Tongue (tissue), 2 donors: Measurements from ENCODE around the gene CD82. TPM values are rescaled to one million over a fixed set of nuclear protein-coding genes. Genes with fewer than 3 reads are reported as not detected.
"Not testable (repeated sequence)": the region's sequence is repeated elsewhere in the genome, so short reads cannot be mapped to it uniquely, and the experiment has no call there.

Experiments used
- DNase-seq: peaks from one replicate; pipeline ENCODE4 v3.0.0-alpha.2; 2015
- total RNA-seq: library from RNA; depleted of rRNA; stranded (reverse); fragments of >200 nt; gene quantifications from one replicate; pipeline ENCODE4 v1.2.3, GENCODE V29; 2014

Gene CD82
- total RNA-seq, 1 donor from 2014 or later = 90.9 TPM

DNA sequence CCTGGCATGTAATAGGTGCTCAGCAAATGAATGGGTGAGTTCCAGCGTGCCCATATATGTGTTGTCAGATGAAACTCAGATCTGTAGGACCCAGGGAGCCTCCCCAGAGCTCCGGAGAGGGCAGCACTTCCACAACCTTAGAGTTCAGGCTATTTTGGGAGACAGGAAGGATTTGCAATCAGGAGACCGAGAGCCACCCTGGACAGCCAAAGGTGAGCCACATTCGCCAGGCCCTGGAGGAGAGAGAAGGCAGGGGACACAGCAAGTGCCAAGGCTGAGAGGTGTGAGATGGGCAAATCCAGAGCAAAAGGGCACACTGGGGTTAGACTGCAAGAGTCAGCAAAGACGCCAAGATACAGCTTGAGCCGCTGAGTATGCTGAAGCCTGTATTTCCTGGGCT, 66.4 kb downstream of the CD82 start:
- no peak for DNase-seq

DNA sequence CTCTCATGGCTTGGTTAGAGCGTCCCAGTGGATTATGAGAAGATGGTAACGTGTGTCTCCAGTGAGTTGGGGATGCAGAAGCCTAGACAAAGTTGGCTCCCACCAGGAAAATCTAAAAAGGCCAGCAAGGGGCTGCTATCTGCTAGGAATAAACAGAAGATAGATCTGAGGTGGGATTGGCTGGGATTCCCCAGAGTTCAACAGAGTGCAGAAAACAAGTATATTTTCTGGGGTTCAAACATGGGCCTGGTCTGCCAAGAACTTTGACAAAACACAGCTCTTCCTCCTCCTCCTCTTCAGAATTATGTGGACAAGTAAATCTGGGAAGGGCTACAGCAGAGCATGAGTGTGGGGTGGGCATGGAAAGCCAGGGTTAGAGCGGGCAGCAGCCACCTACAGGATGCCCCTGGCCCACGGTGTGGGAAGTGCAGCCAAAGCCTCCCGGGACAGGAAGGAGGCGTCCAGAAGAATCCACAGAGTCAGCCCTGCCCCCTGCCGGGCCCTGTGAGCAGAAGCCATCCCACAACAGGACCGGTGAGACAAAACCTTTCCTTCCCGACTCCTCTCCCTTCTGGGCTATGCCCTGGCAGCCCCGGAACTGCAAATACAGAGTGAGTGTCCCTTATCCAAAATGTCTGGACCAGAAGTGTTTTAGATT, 67.1 kb downstream of the CD82 start:
- DNase-seq = no peak

GRCh38 chr11:44633641-44634040, 68.2 kb downstream of the CD82 start:
- no peak for DNase-seq

GRCh38 chr11:44634401-44635281, 69.2 kb downstream of the CD82 start:
- DNase-seq = peak; percentile 80

- DNase-seq = no peak
Measured at GRCh38 chr11:44637487-44637886, 72.0 kb downstream of the CD82 start.

- DNase-seq = no peak
Measured at GRCh38 chr11:44638032-44638431, 72.6 kb downstream of the CD82 start.

- DNase-seq = no peak
Measured at GRCh38 chr11:44643217-44643616, 77.8 kb downstream of the CD82 start.

DNA sequence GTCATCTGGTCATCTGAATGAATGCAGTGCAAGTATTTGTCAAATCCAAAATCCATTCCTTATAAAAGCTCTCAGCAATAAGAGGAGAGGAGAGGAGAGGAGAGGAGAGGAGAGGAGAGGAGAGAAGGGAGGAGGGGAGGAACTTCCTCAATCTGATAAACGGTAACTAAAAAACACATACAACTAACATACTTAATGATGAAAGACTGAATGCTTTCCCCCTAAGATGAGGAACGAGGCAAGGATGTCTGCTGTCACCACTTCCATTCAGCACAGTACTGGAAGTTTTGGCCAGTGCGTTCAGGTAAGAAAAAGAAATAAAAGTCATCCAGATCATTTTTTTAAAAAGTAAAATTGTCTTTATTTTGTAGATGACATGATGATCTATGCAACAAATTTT, 80.4 kb downstream of the CD82 start:
- DNase-seq = no peak

- DNase-seq = not testable (repeated sequence)
Measured at GRCh38 chr11:44647255-44647955, 81.9 kb downstream of the CD82 start.

GRCh38 chr11:44648109-44648508, 82.6 kb downstream of the CD82 start:
- DNase-seq = no peak

DNA sequence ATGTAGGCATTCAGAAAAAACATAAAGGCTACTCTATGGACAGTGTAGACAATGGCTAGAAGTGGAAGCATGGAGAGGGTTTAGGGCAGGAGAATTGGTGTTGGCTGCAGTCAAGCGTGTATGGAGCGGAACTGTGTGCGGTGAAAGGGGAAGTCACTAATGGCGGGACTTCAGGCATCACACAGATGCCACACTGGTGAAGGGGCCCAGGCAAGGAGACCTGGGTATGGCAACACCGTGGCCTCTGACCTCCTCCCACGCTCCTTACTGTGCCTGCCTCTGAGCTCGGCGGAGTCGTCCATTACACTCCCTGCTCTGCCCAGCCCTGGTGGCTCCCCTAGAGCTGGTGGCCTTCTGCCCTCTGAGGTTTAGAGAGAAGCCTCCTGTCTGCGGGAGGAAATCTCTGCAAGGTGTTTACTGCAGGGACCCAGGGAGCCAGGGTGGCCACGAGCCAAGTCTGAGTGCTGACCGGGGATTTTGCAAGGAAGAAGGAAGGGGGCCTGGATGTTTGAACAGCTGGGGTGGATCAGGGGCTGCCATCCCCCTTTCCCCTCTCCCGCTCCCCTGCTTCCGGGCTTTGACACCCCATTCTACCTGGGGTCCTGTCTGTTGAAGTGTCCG, 86.2 kb downstream of the CD82 start:
- DNase-seq = no peak

GRCh38 chr11:44652901-44653644, 87.6 kb downstream of the CD82 start:
- no peak for DNase-seq

- DNase-seq = no peak
Measured at GRCh38 chr11:44654057-44654456, 88.6 kb downstream of the CD82 start.

GRCh38 chr11:44654596-44654995, 89.1 kb downstream of the CD82 start:
- no peak for DNase-seq

DNA sequence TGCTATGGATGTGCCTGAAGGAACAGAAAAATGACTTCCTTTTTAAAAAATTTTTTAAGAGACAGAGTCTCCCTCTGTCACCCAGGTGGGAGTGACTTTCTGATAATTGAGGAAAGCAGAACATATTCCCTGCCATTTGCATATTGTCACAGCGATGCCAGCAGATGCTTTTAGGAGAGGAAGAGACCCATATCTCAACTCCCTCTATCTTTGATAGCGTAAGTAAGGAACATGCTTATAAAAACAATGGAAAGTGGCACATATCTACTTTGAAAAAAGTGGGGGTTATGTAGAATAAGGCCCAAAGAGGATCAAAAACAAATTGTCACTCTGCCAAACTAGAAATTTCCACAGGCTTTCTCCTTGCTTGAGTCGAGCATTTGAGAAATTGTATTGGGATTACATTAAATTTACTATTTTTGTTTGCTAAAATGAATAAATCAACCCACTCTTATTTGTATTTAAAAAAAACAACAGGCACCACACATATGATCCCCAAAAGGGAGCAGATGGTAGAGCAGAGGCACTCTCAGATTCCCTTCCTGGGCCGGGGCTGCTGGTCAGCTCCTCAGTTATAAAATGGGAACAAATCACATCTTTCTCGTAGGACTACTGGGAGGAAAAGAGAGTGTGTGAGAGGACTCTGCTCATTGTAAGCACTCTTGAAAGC, 92.5 kb downstream of the CD82 start:
- DNase-seq = no peak

- DNase-seq = no peak
Measured at GRCh38 chr11:44658506-44658850, 93.0 kb downstream of the CD82 start.

- DNase-seq = peak; percentile 73
Measured at GRCh38 chr11:44659641-44660040, 94.2 kb downstream of the CD82 start.

DNA sequence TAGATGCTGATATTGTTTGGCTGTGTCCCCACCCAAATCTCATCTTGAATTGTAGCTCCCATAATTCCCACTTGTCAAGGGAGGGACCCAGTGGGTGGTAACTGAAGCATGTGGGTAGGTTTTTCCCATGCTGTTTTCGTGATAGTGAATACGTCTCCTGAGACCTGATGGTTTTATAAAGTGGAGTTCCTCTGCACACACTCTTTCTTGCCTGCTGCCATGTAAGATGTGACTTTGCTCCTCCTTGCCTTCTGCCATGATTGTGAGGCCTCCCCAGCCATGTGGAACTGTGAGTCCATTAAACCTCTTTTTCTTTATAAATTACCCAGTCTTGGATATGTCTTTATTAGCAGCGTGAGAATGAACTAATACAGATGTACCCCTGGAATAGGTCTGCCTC, 95.1 kb downstream of the CD82 start:
- DNase-seq = not testable (repeated sequence)

DNA sequence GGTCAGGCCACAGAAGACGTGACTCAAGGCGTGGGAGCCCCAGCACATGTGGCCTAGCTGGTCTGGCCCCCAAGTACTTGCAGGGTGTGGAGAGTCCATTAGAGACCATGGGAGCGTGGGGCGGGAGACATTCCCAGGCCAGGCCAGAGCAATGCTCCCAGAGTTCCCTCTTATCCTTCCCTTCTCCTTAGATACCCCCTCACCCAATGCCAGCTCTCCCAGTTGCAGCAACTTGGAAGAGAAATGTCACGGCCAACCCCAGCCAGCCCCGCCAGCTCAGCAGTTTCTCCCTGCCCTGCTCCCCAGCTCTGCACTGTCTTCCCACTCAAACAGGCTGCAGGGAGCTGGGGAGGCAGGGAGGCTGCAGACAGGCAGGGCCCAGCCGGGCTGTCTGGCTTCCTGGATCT, 95.9 kb downstream of the CD82 start:
- DNase-seq = no peak
